Smooth muscle cell (in vitro differentiated cells): ENCODE results near the gene DPM3. TPM values are rescaled to one million over a fixed set of nuclear protein-coding genes. Genes with fewer than 3 reads are reported as not detected.

Source experiments
- DNase-seq: peaks from one replicate; lab custom pipeline; 2025; ENCODE audit not compliant: unreplicated experiment; lab: John Stamatoyannopoulos, UW
- H2AFZ ChIP-seq: fragments of 200-600 bp; sonication (generic); 2 replicates; pipeline ENCODE4 v1.6.0; 2016; ENCODE audit warnings: antibody characterized with exemption, low read depth, mild to moderate bottlenecking
- H3F3A ChIP-seq: fragments of 200-600 bp; sonication (generic); 2 replicates; pipeline ENCODE4 v1.6.0; 2017; ENCODE audit warnings: antibody characterized with exemption, low read depth
- H3K27ac ChIP-seq: fragments of 200-600 bp; sonication (generic); 2 replicates; pipeline ENCODE4 v1.5.1; 2016; ENCODE audit warnings: low read depth, mild to moderate bottlenecking
- H3K27me3 ChIP-seq: fragments of 200-600 bp; sonication (generic); 2 replicates; pipeline ENCODE4 v1.6.1; 2016; ENCODE audit warnings: low read depth, mild to moderate bottlenecking
- H3K36me3 ChIP-seq: fragments of 200-600 bp; sonication (generic); 2 replicates; pipeline ENCODE4 v1.5.1; 2016; ENCODE audit warnings: low read depth
- H3K4me1 ChIP-seq: fragments of 200-600 bp; sonication (generic); 2 replicates; pipeline ENCODE4 v1.5.1; 2016; ENCODE audit warnings: low read depth
- H3K4me2 ChIP-seq: fragments of 200-600 bp; sonication (generic); 2 replicates; pipeline ENCODE4 v1.6.0; 2016; ENCODE audit warnings: mild to moderate bottlenecking
- H3K4me3 ChIP-seq: fragments of 200-600 bp; sonication (generic); 2 replicates; pipeline ENCODE4 v1.5.1; 2016; ENCODE audit warnings: mild to moderate bottlenecking
- H3K79me2 ChIP-seq: fragments of 200-600 bp; sonication (generic); 2 replicates; pipeline ENCODE4 v1.6.0; 2016; ENCODE audit warnings: low read depth, mild to moderate bottlenecking
- H3K9ac ChIP-seq: fragments of 200-600 bp; sonication (generic); 2 replicates; pipeline ENCODE4 v1.6.0; 2016; ENCODE audit warnings: low read depth
- H3K9me3 ChIP-seq: fragments of 200-600 bp; sonication (generic); replicated peaks from 2 replicates; pipeline ENCODE4 v1.5.1; 2016; ENCODE audit warnings: low read depth
- H4K20me1 ChIP-seq: fragments of 200-600 bp; sonication (generic); 2 replicates; pipeline ENCODE4 v1.6.0; 2016; ENCODE audit warnings: low read depth
- WGBS: methylation state at CpG from one replicate; pipeline ENCODE4 v1.1.7; 2016; ENCODE audit warnings: low lambda C conversion rate; 5-methylcytosine and 5-hydroxymethylcytosine counted together
- polyA plus RNA-seq: library from polyadenylated mRNA; unstranded; fragments of >200 nt; fragmentation: Nextera tagmentation; extraction: Ambion mirVana; gene quantifications from 2 replicates; pipeline ENCODE4 v1.2.1, GENCODE V29; 2016
- total RNA-seq: library from RNA; depleted of rRNA; stranded (reverse); fragments of >200 nt; gene quantifications from 2 replicates; pipeline ENCODE4 v1.2.3, GENCODE V29; 2014
- TF ChIP-seq, protein P1 (sequence below): fragments of 200-600 bp; sonication (generic); IDR thresholded peaks from 2 replicates; pipeline ENCODE4 v1.5.1; 2017; ENCODE audit warnings: borderline replicate concordance, mild to moderate bottlenecking, antibody characterized with exemption; ENCODE audit not compliant: insufficient read depth, poor library complexity, severe bottlenecking

The DPM3 gene
- total and polyA plus RNA-seq, 2 experiments from 2014 or later: 69.1 to 75.8 TPM

GRCh38 chr1:155130272-155131006 is 9.9 kb downstream of the DPM3 start:
- H3F3A ChIP-seq: peaks cover 7% of the 10 kb centered on the region
- H3K27me3 ChIP-seq: peaks cover 5% of the 10 kb centered on the region
- no peaks in the 10 kb centered on the region for H3K36me3 ChIP-seq
- H2AFZ ChIP-seq: no peak overlapping the region
- H3K9me3 ChIP-seq: no peaks in the 10 kb centered on the region
- H3K27ac ChIP-seq: peak overlapping the region; percentile 89
- peak overlapping the region; percentile 88 for H3K4me2 ChIP-seq
- peak overlapping the region; percentile 75 for H3K9ac ChIP-seq
- no peak for DNase-seq
- peak overlapping the region; percentile 77 for H3K4me3 ChIP-seq
- peaks cover 8% of the 10 kb centered on the region for H3K79me2 ChIP-seq
- TF ChIP-seq, protein P1, sequence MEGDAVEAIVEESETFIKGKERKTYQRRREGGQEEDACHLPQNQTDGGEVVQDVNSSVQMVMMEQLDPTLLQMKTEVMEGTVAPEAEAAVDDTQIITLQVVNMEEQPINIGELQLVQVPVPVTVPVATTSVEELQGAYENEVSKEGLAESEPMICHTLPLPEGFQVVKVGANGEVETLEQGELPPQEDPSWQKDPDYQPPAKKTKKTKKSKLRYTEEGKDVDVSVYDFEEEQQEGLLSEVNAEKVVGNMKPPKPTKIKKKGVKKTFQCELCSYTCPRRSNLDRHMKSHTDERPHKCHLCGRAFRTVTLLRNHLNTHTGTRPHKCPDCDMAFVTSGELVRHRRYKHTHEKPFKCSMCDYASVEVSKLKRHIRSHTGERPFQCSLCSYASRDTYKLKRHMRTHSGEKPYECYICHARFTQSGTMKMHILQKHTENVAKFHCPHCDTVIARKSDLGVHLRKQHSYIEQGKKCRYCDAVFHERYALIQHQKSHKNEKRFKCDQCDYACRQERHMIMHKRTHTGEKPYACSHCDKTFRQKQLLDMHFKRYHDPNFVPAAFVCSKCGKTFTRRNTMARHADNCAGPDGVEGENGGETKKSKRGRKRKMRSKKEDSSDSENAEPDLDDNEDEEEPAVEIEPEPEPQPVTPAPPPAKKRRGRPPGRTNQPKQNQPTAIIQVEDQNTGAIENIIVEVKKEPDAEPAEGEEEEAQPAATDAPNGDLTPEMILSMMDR: no peak
- H4K20me1 ChIP-seq: no peaks in the 10 kb centered on the region
- WGBS: 47% methylated on average over 6 of the region's 6 CpGs
- peaks cover 32% of the 10 kb centered on the region for H3K4me1 ChIP-seq

DNA sequence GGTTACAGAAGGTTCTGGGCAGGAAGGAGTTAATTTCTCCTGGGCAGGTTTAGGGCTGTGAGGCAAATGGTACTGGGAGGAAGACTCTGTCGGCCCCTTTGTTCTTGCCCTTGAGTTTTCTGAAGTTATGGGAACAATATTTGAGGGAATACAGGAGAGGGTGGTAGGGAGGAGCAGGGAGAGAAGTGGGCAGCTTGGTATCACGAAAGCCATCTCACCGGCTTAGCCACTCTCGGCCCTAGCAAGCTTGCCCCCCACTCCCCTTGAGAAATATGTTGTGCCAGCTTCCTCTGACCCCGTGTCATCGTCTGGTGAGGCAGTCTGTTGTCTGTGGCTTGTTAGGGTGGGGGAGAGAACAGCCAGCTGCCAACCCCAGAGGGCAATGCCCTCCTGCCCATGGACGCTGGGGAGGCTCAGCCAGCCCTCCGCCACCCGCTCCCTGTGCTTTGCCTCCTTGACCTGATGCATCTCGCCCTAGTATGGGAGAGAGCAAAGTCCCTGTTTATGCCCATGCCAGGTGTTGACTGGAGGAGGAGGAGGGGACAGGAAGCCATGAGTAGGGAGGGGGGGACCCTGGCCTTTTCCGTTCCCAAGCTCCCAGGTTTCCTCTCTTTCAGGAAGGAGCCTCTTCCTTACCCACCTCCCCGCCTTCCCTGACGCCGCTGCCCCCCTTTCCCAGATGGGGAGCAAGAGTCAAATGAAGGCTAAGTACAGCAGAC is 11.4 kb downstream of the DPM3 start:
- TF ChIP-seq, protein P1: no peak
- Histone ChIP-seq H3K79me2 (peaks cover 8% of the 10 kb centered on the region), H3K9ac (peak overlapping the region; percentile 75), H3K4me3 (peak overlapping the region; percentile 77), H3K9me3 (no peaks in the 10 kb centered on the region), H3K4me2 (peak overlapping the region; percentile 88), H3K27ac (peak overlapping the region; percentile 89), H2AFZ (no peak overlapping the region), H3F3A (peaks cover 7% of the 10 kb centered on the region), H3K27me3 (peaks cover 5% of the 10 kb centered on the region), H4K20me1 (no peaks in the 10 kb centered on the region), H3K4me1 (peaks cover 40% of the 10 kb centered on the region), H3K36me3 (no peaks in the 10 kb centered on the region)
- WGBS: 22% methylated on average over 13 of the region's 14 CpGs
- DNase-seq: no peak

GRCh38 chr1:155127967-155128754 is 12.2 kb downstream of the DPM3 start:
- no peak for DNase-seq
- TF ChIP-seq, protein P1: no peak
- H3K27me3 ChIP-seq: peaks cover 5% of the 10 kb centered on the region
- peaks cover 7% of the 10 kb centered on the region for H3F3A ChIP-seq
- H3K79me2 ChIP-seq: peaks cover 8% of the 10 kb centered on the region
- H3K9ac ChIP-seq: peak overlapping the region; percentile 75
- H3K4me3 ChIP-seq: peak overlapping the region; percentile 77
- H4K20me1 ChIP-seq: no peaks in the 10 kb centered on the region
- H3K4me2 ChIP-seq: peak overlapping the region; percentile 88
- WGBS: 7% methylated on average over 17 of the region's 17 CpGs
- peak overlapping the region; percentile 50 for H2AFZ ChIP-seq
- H3K36me3 ChIP-seq: no peaks in the 10 kb centered on the region
- no peaks in the 10 kb centered on the region for H3K9me3 ChIP-seq
- peaks cover 40% of the 10 kb centered on the region for H3K4me1 ChIP-seq
- H3K27ac ChIP-seq: peak overlapping the region; percentile 89
